Left ventricle myocardium superior (tissue), 1 donor: ENCODE results near the gene TAP2. TPM values are rescaled to one million over a fixed set of nuclear protein-coding genes. Genes with fewer than 3 reads are reported as not detected.
"Not testable (repeated sequence)": the region's sequence is repeated elsewhere in the genome, so short reads cannot be mapped to it uniquely, and the experiment has no call there.

Experiments
- ATAC-seq: fragments of 200-7000 bp; cut with Tn5 transposase; one replicate; pipeline ENCODE4 v1.9.1; 2020; ENCODE audit warnings: mild to moderate bottlenecking, moderate library complexity
- DNase-seq: peaks from one replicate; pipeline ENCODE4 v3.0.0-alpha.2; 2020
- intact Hi-C: fragments of 100-400 bp; cut with micrococcal nuclease; formaldehyde crosslinking; loops from one replicate; pipeline ENCODE4 v1.11.0; 2022
- total RNA-seq: library from RNA; stranded (reverse); fragmentation: NEBNext Ultra II Directional; extraction: Animal tissue kit (Norgen Biotek cat#: 25700); gene quantifications from one replicate; pipeline ENCODE4 v1.2.1, GENCODE V29; 2021
- donor health status: DM: no; HTN: yes; CAD: no; lungs with severe emphysema.

Gene TAP2
- total RNA-seq, 1 donor from 2014 or later, result 20.8 TPM

DNA sequence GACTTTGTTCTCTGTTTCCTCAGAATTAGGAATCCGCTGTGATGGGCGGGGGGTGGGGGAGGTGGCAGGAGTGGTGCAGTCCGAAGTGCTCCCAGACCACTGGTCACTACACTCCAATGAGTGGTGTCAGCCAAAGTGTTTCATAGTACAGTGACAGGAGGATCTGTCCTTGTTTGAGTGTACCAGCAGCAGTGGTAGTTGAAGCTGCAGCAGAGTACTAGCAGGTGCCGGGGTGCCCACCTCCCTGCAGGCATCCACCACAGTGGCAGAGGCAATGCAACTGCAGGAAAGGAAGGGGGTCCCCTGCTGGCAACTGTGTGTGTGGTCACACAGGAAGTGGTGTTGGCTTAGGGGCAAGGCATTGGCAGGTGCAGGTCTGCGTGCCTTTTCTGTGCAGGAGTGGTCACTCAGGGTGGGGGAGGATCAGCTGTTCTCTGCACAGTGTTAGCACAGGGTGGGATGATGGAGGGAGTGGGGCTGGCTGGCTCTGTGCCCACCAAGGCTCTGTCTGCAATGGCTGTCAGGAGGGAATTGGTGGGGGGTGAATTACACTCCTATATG is 31.4 kb downstream of the TAP2 start:
- DNase-seq (no peak), ATAC-seq (no peak)
- intact Hi-C loops, result no loop called here

DNA sequence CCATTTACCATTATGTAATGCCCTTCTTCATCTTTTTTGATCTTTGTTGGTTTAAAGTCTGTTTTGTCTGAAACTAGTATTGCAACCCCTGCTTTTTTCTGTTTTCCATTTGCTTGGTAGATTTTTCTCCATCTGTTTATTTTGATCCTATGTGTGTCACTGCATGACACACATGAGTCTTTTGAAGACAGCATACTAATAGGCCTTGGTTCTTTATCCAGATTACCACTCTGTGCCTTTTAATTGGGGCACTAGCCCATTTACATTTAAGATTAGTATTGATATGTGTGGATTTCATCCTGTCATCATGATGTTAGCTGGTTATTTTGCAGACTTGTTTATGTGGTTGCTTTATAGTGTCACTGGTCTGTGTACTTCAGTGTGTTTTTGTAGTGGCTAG is 33.1 kb downstream of the TAP2 start:
- DNase-seq, intact Hi-C loops, ATAC-seq: not testable (repeated sequence)

DNA sequence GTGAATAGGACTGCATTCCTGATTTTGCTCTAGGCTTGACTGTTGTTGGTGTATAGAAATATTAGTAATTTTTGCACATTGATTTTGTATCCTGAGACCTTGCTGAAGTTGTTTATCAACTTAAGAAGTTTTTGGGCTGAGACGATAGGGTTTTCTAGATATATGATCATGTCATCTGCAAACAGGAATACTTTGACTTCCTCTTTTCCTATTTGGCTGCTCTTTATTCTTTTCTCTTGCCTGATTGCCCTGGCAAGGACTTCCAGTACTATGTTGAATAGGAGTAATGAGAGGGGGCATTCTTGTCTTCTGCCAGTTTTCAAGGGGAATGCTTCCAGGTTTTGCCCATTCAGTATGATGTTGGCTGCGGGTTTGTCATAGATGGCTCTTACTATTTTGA is 35.1 kb downstream of the TAP2 start:
- intact Hi-C loops, result no loop called here
- DNase-seq (no peak), ATAC-seq (no peak)

DNA sequence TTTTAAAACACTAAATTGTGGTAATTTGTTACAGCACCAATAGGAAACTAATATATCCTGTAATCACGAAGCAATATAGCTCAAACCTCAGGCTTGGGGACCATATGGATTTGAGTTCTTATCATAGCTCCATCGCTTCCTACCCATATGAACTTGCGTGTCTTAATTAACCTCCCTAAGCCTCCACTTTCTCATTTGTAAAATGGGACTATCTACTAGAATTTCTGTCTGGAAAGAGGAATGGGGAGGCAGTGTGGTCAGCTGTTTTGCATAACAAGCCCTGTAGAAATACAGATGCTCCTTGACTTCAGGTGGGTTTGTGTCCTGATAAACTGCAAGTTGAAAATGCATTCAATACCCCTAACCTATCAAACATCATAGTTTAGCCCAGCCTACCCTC is 38.8 kb downstream of the TAP2 start:
- DNase-seq (no peak), ATAC-seq (no peak)
- intact Hi-C loops, result loop anchor here (10.0 kb wide), 1 partner anchor 385 kb away; no protein-coding TSS in a partner anchor

DNA sequence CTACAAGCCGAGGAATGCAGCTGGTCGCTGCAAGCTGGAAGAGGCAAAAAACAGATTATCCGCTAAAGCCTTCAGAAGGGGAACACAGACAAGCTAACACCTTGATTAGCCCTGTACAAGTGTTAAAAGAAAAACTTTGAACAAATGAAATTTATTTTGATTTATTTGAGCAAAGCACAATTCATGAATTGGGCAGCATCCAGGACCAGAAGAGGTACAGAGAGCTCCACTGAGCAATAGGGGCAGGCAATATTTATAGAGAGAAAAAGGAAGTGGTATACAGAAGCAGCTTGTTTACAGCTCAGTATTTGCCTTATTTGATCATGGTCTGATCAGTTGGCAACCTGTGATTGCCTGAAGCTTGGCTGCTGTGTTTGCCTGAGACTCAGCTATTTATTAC is 39.4 kb downstream of the TAP2 start:
- intact Hi-C loops, result loop anchor here (10.0 kb wide), 1 partner anchor 384 kb away; no protein-coding TSS in a partner anchor
- ATAC-seq (no peak), DNase-seq (no peak)

DNA sequence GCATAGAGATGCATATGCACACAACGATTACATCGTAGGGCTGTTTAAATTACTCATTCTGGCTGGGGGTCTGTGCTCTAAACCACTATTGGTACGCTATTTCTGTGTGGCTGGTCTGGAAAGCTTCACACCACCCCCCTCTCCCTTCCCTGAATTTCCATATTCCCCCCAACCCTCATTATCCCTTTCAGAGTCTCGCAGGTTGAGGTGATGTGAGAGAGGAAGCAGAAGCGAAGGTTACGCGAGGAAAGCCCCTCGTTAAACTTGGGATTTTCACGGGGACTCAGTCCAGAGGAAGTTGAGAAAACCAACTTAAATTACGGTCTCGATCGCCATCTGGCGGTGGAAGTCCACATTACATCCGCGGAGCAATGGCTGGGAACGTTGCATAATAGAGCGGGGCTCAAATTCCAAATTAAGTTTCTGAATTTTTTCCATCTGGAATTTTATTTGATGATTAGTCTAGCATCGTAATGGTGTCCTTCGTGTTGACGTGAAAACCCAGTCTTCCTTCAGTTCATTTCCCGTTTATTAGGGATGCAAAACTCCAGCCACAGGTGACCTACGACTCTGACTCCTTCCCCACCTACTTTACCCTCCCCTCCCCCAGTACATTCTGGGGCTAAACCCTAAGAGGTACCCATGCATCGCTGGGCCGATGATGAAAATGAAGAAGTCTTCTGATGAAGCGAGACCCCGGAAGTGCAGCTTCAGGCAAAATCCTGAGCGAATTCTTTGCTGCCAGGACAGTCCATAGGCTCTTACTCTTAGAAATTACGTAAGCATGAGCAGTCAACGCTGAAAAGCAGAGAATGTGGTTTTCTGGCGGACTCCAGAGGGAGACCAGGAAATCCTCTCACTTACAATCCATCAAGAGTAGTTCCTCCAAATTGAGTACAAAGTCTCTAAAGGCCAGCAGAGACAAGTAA is 41.4 kb downstream of the TAP2 start:
- intact Hi-C loops, result loop anchor here (10.0 kb wide), 1 partner anchor 382 kb away; no protein-coding TSS in a partner anchor
- peak; percentile 76 for ATAC-seq
- DNase-seq, result peak; percentile 85

DNA sequence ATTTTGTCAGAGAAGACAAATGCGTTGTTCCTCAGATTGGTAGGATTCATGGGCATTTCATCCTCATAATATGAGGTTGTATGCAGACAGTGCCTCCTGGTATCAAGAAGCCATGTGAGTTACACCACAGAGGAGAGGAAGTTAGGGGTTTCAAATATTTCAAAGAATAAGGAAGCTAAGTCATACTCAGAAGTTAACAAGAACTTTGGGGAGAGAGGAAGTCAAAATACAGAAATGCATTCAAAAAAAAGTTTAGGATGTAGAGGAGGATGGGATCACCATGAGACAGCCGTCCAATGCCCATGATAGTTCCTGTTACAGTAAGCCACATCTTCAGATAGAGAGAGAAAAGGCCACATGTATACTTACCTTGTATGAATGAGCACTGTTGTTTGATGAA is 44.0 kb downstream of the TAP2 start:
- ATAC-seq, result peak; percentile 38
- intact Hi-C loops, result loop anchor here (10.0 kb wide), 1 partner anchor 380 kb away; no protein-coding TSS in a partner anchor
- no peak for DNase-seq

DNA sequence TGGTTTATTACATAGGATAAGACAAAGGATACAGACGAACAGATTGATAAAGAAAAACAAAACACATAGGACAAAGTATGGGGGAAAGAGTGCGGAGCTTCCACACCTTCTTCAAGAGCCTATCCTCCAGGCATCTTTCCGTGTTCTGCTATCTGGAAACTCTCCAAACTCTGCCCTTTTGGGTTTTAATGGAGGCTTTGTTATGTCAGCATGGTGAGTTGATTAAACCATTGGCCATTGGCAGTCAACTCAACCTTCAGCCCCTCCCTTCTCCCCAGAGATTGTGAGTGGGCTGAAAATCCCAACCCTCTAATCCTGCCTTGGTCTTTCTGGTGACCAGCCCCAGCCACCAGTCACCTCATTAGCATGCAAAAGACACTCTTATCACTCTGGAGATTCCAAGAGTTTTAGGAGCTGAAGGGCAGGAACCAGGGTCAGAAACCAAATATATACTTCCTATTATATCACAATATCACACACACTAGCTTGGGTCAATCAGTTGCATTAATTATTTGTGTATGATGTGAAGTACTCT is 45.6 kb downstream of the TAP2 start:
- intact Hi-C loops, result loop anchor here (10.0 kb wide), 1 partner anchor 378 kb away; no protein-coding TSS in a partner anchor

DNA sequence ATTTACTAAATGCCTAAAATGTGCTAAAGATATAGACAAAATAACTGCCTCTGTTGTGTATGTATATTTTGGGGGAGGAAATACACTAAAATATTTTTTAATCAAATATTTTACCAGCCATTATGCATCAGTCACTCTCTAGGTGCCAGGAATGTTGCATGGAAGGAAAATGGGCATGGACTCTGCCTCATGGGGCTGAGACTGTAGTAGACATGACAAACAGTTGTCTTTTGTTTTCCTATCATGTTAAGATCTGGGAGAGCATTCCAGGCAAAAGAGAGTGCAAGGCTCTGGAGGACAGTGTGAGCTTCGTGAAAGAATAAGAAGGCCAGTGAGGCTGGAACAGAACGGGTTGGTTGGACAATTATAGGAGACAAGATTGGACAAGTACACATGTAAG is 48.2 kb downstream of the TAP2 start:
- ATAC-seq (no peak), DNase-seq (no peak)
- intact Hi-C loops, result loop anchor here (10.0 kb wide), 1 partner anchor 376 kb away; no protein-coding TSS in a partner anchor

More for the DNA sequence above, 45.6 kb downstream of the TAP2 start:
- no peak for ATAC-seq
- no peak for DNase-seq

Other genes with a start within 250 kb of the TAP2 start
- 34.3 TPM for gene HLA-DRB1, start 248.9 kb downstream of the TAP2 start, total RNA-seq
- 4.9 TPM for gene HLA-DQA1, start 201.3 kb downstream of the TAP2 start, total RNA-seq
- gene HLA-DQB1, start 172.1 kb downstream of the TAP2 start, total RNA-seq, result 4.4 TPM
- 2.7 TPM for gene HLA-DQA2, start 97.3 kb downstream of the TAP2 start, total RNA-seq
- 3.3 TPM for gene HLA-DQB2, start 75.2 kb downstream of the TAP2 start, total RNA-seq
- 0.32 TPM for gene HLA-DOB, start 21.7 kb downstream of the TAP2 start, total RNA-seq
- gene PSMB8, start 5.3 kb upstream of the TAP2 start, total RNA-seq, result 16.2 TPM
- gene TAP1, start 15.0 kb upstream of the TAP2 start, total RNA-seq, result 14.6 TPM
- gene PSMB9, start 15.5 kb upstream of the TAP2 start, total RNA-seq, result 16.3 TPM
- gene HLA-DMB, start 102.3 kb upstream of the TAP2 start, total RNA-seq, result 10.6 TPM
- 20.0 TPM for gene HLA-DMA, start 114.4 kb upstream of the TAP2 start, total RNA-seq
- gene BRD2, start 129.9 kb upstream of the TAP2 start, total RNA-seq, result 73.8 TPM
- gene HLA-DOA, start 170.9 kb upstream of the TAP2 start, total RNA-seq, result 1.8 TPM
- 37.7 TPM for gene HLA-DPA1, start 234.9 kb upstream of the TAP2 start, total RNA-seq
- 41.5 TPM for gene HLA-DPB1, start 237.3 kb upstream of the TAP2 start, total RNA-seq